Measurements from ENCODE around the gene PUM1.

DNA sequence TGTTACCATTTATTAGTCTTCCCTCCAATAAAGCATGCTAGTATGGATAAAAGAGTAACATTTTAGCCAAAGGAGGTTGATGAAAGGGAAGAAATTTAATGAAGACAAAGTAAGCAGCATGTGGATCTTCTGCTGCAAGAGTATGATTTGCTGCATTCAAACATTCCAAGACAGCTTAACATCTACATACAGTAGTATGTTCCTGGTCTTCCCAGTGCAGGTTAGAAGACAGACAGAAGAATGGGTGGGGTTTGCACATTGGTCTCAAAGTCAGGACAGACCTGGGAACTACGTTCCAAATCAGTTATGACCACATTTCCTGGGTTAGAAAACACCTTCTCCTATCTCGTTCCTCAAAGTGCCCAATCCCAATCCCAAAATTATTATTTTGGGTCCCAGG, 43.3 kb downstream of the PUM1 start:
- TF ChIP-seq POLR2A (IDR thresholded peaks at IDR 0.05), result no peak
- TF ChIP-seq, protein P1, sequence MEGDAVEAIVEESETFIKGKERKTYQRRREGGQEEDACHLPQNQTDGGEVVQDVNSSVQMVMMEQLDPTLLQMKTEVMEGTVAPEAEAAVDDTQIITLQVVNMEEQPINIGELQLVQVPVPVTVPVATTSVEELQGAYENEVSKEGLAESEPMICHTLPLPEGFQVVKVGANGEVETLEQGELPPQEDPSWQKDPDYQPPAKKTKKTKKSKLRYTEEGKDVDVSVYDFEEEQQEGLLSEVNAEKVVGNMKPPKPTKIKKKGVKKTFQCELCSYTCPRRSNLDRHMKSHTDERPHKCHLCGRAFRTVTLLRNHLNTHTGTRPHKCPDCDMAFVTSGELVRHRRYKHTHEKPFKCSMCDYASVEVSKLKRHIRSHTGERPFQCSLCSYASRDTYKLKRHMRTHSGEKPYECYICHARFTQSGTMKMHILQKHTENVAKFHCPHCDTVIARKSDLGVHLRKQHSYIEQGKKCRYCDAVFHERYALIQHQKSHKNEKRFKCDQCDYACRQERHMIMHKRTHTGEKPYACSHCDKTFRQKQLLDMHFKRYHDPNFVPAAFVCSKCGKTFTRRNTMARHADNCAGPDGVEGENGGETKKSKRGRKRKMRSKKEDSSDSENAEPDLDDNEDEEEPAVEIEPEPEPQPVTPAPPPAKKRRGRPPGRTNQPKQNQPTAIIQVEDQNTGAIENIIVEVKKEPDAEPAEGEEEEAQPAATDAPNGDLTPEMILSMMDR (IDR thresholded peaks at IDR 0.05), result no peak

Measured in prostate gland (tissue), 2 donors.